GM12878 (cell line): ENCODE data around the gene LGALS8. TPM values are rescaled to one million over a fixed set of nuclear protein-coding genes. Genes with fewer than 3 reads are reported as not detected.
A peak's percentile ranks its signal among the peaks of the same experiment; 100 is the strongest.

Experiments used
- ATAC-seq: fragments of 200-7000 bp; cut with Tn5 transposase; 3 replicates; pipeline ENCODE4 v1.9.1; 2020; ENCODE audit warnings: mild to moderate bottlenecking, moderate library complexity
- BruUV-seq: library from RNA; stranded (reverse); fragments of 400-500 nt; replicated peaks from 2 replicates; lab custom pipeline; 2021; lab: Mats Ljungman, UMichigan
- CTCF ChIA-PET: fragments of 300-600 bp; sonication (Branson Sonifier 250); formaldehyde crosslinking; extraction: SDS; loops from one replicate; lab custom pipeline; 2021; ENCODE audit warnings: inconsistent platforms; lab: Yijun Ruan, JAX
- POLR2A ChIA-PET: fragments of 350-600 bp; formaldehyde crosslinking; extraction: SDS; loops from one replicate; lab custom pipeline; 2021; ENCODE audit warnings: inconsistent platforms; lab: Charles Lee
- RAD21 ChIA-PET: fragments of 300-600 bp; sonication (Branson Sonifier 250); formaldehyde crosslinking; loops from one replicate; lab custom pipeline; 2023; ENCODE audit warnings: antibody characterized with exemption; ENCODE audit not compliant: unreplicated experiment; lab: Charles Lee
- SMC1A ChIA-PET: fragments of 300-600 bp; sonication (Branson Sonifier 250); formaldehyde crosslinking; loops from one replicate; lab custom pipeline; 2023; ENCODE audit not compliant: unreplicated experiment, uncharacterized antibody; lab: Charles Lee
- DNase-seq: peaks from one replicate; pipeline ENCODE4 v3.0.0-alpha.2; 2011; ENCODE audit warnings: low read depth, low spot score
- FAIRE-seq: peaks from 3 replicates; lab custom pipeline; 2011; peaks lifted over from hg19 to GRCh38; lab: Jason Lieb, UNC
- H2AFZ ChIP-seq: 2 replicates; pipeline ENCODE4 v1.6.0; 2011; ENCODE audit warnings: low read depth, low read length, control low read depth; ENCODE audit not compliant: control insufficient read depth
- H3K27ac ChIP-seq: 2 replicates; pipeline ENCODE4 v1.5.1; 2011; ENCODE audit warnings: control low read depth; ENCODE audit not compliant: control insufficient read depth, insufficient read depth
- H3K27me3 ChIP-seq, 2 experiments: replicated peaks in 1 of 2; 2 replicates each; pipeline versions ENCODE4 v1.6.0 to v1.6.1; 2011; ENCODE audit warnings: low read length in 1 of 2; ENCODE audit not compliant: control insufficient read depth in 2 of 2, insufficient read depth in 2 of 2
- H3K36me3 ChIP-seq, 2 experiments: 2 replicates each; pipeline ENCODE4 v1.5.1; 2011; ENCODE audit warnings: low read length in 1 of 2; ENCODE audit not compliant: control insufficient read depth in 2 of 2, insufficient read depth in 2 of 2
- H3K4me1 ChIP-seq: 2 replicates; pipeline ENCODE4 v1.6.1; 2011; ENCODE audit warnings: mild to moderate bottlenecking, low read length, moderate library complexity, mixed read lengths; ENCODE audit not compliant: control insufficient read depth, insufficient read depth
- H3K4me2 ChIP-seq: 2 replicates; pipeline ENCODE4 v1.6.0; 2011; ENCODE audit warnings: control low read depth; ENCODE audit not compliant: control insufficient read depth, insufficient read depth
- H3K4me3 ChIP-seq: fragments of 200-600 bp; sonication (generic); 2 replicates; pipeline ENCODE4 v1.5.1; 2016
- H3K79me2 ChIP-seq: 2 replicates; pipeline ENCODE4 v1.6.0; 2011; ENCODE audit warnings: low read length; ENCODE audit not compliant: control insufficient read depth, insufficient read depth
- H3K9ac ChIP-seq: 2 replicates; pipeline ENCODE4 v1.8.0; 2011; ENCODE audit warnings: low read length, control low read depth, mixed read lengths; ENCODE audit not compliant: control insufficient read depth, insufficient read depth
- H3K9me3 ChIP-seq: replicated peaks from 3 replicates; pipeline ENCODE4 v1.5.1; 2011; ENCODE audit warnings: mild to moderate bottlenecking, low read length; ENCODE audit not compliant: control insufficient read depth, insufficient read depth
- H4K20me1 ChIP-seq: 2 replicates; pipeline ENCODE4 v1.6.0; 2011; ENCODE audit not compliant: control insufficient read depth, insufficient read depth
- BHLHE40 ChIP-seq, 2 experiments: fragments of 450-650 bp in 1 of 2; IDR thresholded peaks; 2 replicates each; pipeline ENCODE4 v1.6.1; 2011 to 2017; ENCODE audit warnings: low read depth in 2 of 2, borderline replicate concordance in 1 of 2, improper control_type of control experiment in 1 of 2, low read length in 1 of 2, mild to moderate bottlenecking in 1 of 2
- CEBPZ ChIP-seq: fragments of 150-350 bp; IDR thresholded peaks from 2 replicates; pipeline ENCODE4 v1.6.1; 2016; ENCODE audit warnings: low read depth, low read length
- CHD1 ChIP-seq: IDR thresholded peaks from 2 replicates; pipeline ENCODE4 v1.6.1; 2012; ENCODE audit warnings: low read depth, low read length, improper control_type of control experiment
- CHD2 ChIP-seq: IDR thresholded peaks from 2 replicates; pipeline ENCODE4 v1.6.1; 2011; ENCODE audit warnings: low read depth, low read length, improper control_type of control experiment, borderline replicate concordance
- GABPA ChIP-seq: IDR thresholded peaks from 2 replicates; pipeline ENCODE4 v1.6.1; 2014; ENCODE audit warnings: antibody characterized with exemption, low read depth, mild to moderate bottlenecking, inconsistent platforms
- HSF1 ChIP-seq: fragments of 150-350 bp; IDR thresholded peaks from 2 replicates; pipeline ENCODE4 v1.6.1; 2014; ENCODE audit warnings: mild to moderate bottlenecking, low read depth, low read length
- MTA2 ChIP-seq: fragments of 450-650 bp; IDR thresholded peaks from 2 replicates; pipeline ENCODE4 v1.6.1; 2016; ENCODE audit warnings: low read depth, mild to moderate bottlenecking, moderate library complexity
- MYB ChIP-seq: fragments of 150-350 bp; IDR thresholded peaks from 2 replicates; pipeline ENCODE4 v1.6.1; 2014; ENCODE audit warnings: mild to moderate bottlenecking, low read depth, low read length, borderline replicate concordance
- NBN ChIP-seq: fragments of 450-650 bp; IDR thresholded peaks from 2 replicates; pipeline ENCODE4 v1.6.1; 2016
- RAD21 ChIP-seq: IDR thresholded peaks from 2 replicates; pipeline ENCODE4 v1.6.1; 2011; ENCODE audit warnings: mild to moderate bottlenecking, low read depth, low read length, moderate library complexity; ENCODE audit not compliant: insufficient read depth
- STAT1 ChIP-seq: fragments of 450-650 bp; conservative IDR thresholded peaks from 2 replicates; pipeline ENCODE4 v1.6.1; 2014; ENCODE audit warnings: antibody characterized with exemption, mild to moderate bottlenecking
- TARDBP ChIP-seq: IDR thresholded peaks from 2 replicates; pipeline ENCODE4 v1.6.1; 2016; ENCODE audit warnings: borderline replicate concordance
- ZBTB4 ChIP-seq: fragments of 450-650 bp; formaldehyde crosslinking; IDR thresholded peaks from 2 replicates; pipeline ENCODE4 v1.4.0; 2022; ENCODE audit warnings: mild to moderate bottlenecking, moderate library complexity
- WGBS: methylation state at CpG from one replicate; pipeline ENCODE4 v1.1.6; 2016; ENCODE audit warnings: low lambda C conversion rate; ENCODE audit not compliant: insufficient replicate concordance, insufficient coverage; ENCODE audit errors: missing lambda C conversion rate; 5-methylcytosine and 5-hydroxymethylcytosine counted together
- in situ Hi-C: fragments of 300-500 bp; cut with MboI; formaldehyde crosslinking; loops from 9 replicates; pipeline ENCODE4 v1.14.3; 2018; ENCODE audit warnings: mixed read lengths
- intact Hi-C: fragments of 100-400 bp; cut with micrococcal nuclease; formaldehyde crosslinking; loops from one replicate; pipeline ENCODE4 v1.14.2; 2022; ENCODE audit not compliant: unreplicated experiment
- polyA plus RNA-seq, 11 experiments: library from polyadenylated mRNA; depleted of rRNA in 4 of 11; unstranded in 6 of 11; stranded (reverse) in 5 of 11; fragments of >200 nt; fragmentation: Nextera tagmentation in 4 of 11; fragmentation: Illumina TruSeq in 1 of 11; extraction: Ambion mirVana in 4 of 11; extraction: Trizol in 1 of 11; gene quantifications; 1 replicate in 1 of 11; 2 replicates in 10 of 11; pipeline versions ENCODE4 v1.2.1 to v1.2.3, GENCODE V29; 2011 to 2016; ENCODE audit warnings: inconsistent platforms in 2 of 11, missing spikeins in 2 of 11, low read depth in 1 of 11
- total RNA-seq, 4 experiments: library from RNA; depleted of rRNA in 3 of 4; stranded (reverse); fragments of >200 nt in 3 of 4; fragmentation: Illumina TruSeq in 1 of 4; extraction: Trizol in 1 of 4; gene quantifications; 2 replicates each; pipeline versions ENCODE4 v1.2.1 to v1.2.3, GENCODE V29; 2013 to 2021

The LGALS8 gene
- total and polyA plus RNA-seq, 10 of the 15 experiments (the other 5 are each of a cell fraction or from before 2014, with no cell fraction given): 15.4 to 86.5 (median 19.2) TPM

- no peak for TF ChIP-seq ZBTB4
- no peak for TF ChIP-seq RAD21
Observed at GRCh38 chr1:236532850-236533249, 9.1 kb downstream of the LGALS8 start (continued).

GRCh38 chr1:236534151-236534651 is 10.4 kb downstream of the LGALS8 start:
- H4K20me1 ChIP-seq: no peaks in the 10 kb centered on the region
- H3K4me2 ChIP-seq: no peak overlapping the region
- in situ Hi-C loops: no loop called here
- BruUV-seq: no TSS peak
- intact Hi-C loops: no loop called here
- ATAC-seq: peak; percentile 26; the same call in 2 of the 3 replicates
- CTCF ChIA-PET: interaction anchor here (0.7 to 1.4 kb wide), 3 partner anchors 17 to 75 kb away, joined by 3 to 5 read pairs (median 3); no protein-coding TSS in a partner anchor
- SMC1A ChIA-PET: interaction anchor here (1.3 kb wide), 1 partner anchor 15 kb away, joined by 4 read pairs; no protein-coding TSS in a partner anchor
- H3K27ac ChIP-seq: no peak overlapping the region
- H3K9me3 ChIP-seq: no peaks in the 10 kb centered on the region
- FAIRE-seq: no peak
- no peaks in the 10 kb centered on the region for H3K79me2 ChIP-seq
- no peak overlapping the region for H3K9ac ChIP-seq
- 62% methylated on average over 4 of the region's 4 CpGs for WGBS
- RAD21 ChIA-PET: interaction anchor here (0.6 kb wide), 1 partner anchor 837 kb away, joined by 3 read pairs; no protein-coding TSS in a partner anchor
- H3K36me3 ChIP-seq: peaks cover 0 to 3% of the 10 kb centered on the region in 2 experiments; a peak in 2 of 4 replicates
- H3K4me1 ChIP-seq: peaks cover 9% of the 10 kb centered on the region
- no peak overlapping the region for H2AFZ ChIP-seq
- POLR2A ChIA-PET: interaction anchor here (1.1 kb wide), 1 partner anchor 9 kb away, joined by 4 read pairs; no protein-coding TSS in a partner anchor
- no peak overlapping the region for H3K4me3 ChIP-seq
- H3K27me3 ChIP-seq: no peaks in the 10 kb centered on the region
- no peak for DNase-seq
- TF ChIP-seq HSF1 (no peak), GABPA (no peak), BHLHE40 (IDR thresholded peaks at IDR 0.05; ENCODE audit: borderline replicate concordance in 1 of 2, low read depth in 2 of 2, low read length in 1 of 2) (no peak), STAT1 (no peak), NBN (no peak), CEBPZ (no peak), MTA2 (no peak), MYB (no peak), CHD1 (no peak), TARDBP (no peak), CHD2 (no peak)
